Measurements from ENCODE around the gene ASNSD1.
A peak's percentile ranks its signal among the peaks of the same experiment; 100 is the strongest.

Gene ASNSD1

DNA sequence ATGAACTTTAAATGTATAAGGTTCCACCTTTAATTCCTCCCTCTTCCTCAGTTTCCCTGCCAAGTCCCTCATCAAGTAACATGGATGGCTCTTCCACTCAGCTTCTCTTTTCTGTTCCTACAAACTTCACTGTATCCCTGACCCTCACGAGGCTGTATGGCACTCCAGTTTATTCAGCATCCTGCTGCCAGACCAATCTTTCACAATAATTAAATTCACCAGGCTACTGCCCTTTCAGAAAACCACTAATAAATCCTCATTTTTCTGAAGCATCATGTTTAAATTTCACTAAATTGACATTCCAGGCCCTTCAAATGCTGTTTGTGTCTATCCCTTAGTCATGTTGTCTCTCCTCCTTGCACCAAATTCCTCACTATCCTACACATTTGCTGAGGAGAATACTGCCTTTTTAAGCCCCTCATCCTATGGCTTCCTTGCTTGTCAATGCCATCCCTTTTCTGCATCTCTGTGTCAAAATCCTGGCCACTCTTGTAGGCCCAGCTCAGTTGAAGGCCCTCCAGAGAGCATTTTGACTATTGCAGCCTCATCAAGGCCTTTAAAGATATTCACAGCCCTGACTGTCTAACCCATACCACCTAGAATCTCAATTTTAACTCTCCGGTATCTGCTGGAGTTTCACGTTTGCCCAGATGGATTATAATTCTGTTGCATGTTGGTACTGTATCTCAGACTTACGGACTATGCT is 22.8 kb upstream of the ASNSD1 start:
- peak overlapping the region; percentile 49; the same call in 1 of the 2 replicates for H3K27ac ChIP-seq
- no peaks in the 10 kb centered on the region for H3K9me3 ChIP-seq (ENCODE audit: severe bottlenecking)
- H3K27me3 ChIP-seq (ENCODE audit: insufficient read depth, low read depth, severe bottlenecking) = no peaks in the 10 kb centered on the region
- H3K36me3 ChIP-seq = no peaks in the 10 kb centered on the region
- H3K4me3 ChIP-seq (ENCODE audit: low read depth, low read length) = no peak overlapping the region
- TF ChIP-seq, protein P1, sequence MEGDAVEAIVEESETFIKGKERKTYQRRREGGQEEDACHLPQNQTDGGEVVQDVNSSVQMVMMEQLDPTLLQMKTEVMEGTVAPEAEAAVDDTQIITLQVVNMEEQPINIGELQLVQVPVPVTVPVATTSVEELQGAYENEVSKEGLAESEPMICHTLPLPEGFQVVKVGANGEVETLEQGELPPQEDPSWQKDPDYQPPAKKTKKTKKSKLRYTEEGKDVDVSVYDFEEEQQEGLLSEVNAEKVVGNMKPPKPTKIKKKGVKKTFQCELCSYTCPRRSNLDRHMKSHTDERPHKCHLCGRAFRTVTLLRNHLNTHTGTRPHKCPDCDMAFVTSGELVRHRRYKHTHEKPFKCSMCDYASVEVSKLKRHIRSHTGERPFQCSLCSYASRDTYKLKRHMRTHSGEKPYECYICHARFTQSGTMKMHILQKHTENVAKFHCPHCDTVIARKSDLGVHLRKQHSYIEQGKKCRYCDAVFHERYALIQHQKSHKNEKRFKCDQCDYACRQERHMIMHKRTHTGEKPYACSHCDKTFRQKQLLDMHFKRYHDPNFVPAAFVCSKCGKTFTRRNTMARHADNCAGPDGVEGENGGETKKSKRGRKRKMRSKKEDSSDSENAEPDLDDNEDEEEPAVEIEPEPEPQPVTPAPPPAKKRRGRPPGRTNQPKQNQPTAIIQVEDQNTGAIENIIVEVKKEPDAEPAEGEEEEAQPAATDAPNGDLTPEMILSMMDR (IDR thresholded peaks at IDR 0.05; ENCODE audit: low read depth, low read length) = no peak
- no peak for DNase-seq

DNA sequence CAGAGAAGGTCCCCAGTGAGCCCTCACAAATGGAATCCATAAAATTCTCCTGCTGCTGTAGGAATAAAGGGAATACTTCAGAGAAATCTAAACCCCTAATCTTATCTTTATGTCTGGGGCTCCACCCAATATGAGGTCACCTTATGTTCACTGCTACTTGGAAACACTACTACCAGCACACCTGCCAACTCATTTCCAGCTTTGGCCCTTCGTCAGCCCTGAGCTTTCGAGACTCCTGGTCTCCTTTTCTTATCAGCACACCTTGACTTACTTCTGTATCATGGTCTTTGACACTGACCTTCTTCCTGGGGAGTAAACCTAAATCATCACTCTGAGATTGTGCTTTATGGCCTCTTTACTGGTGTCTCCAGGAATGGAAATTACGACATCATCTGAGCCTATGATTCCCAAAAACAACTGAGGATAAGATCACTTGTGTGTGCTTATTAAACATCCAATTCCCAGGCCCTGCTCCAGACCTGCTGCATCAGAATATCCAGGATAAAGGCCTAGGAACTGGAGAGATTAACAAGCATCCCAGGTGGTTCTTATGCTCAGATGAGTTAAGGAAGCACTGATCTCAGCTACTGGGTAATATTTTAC is 22.2 kb upstream of the ASNSD1 start:
- no peak for DNase-seq
- Histone ChIP-seq H3K27me3 (ENCODE audit: insufficient read depth, low read depth, severe bottlenecking) (no peaks in the 10 kb centered on the region), H3K27ac (peak overlapping the region; percentile 49), H3K36me3 (no peaks in the 10 kb centered on the region), H3K4me3 (ENCODE audit: low read depth, low read length) (no peak overlapping the region), H3K9me3 (ENCODE audit: severe bottlenecking) (no peaks in the 10 kb centered on the region)
- TF ChIP-seq, protein P1 (IDR thresholded peaks at IDR 0.05; ENCODE audit: low read depth, low read length) = no peak

DNA sequence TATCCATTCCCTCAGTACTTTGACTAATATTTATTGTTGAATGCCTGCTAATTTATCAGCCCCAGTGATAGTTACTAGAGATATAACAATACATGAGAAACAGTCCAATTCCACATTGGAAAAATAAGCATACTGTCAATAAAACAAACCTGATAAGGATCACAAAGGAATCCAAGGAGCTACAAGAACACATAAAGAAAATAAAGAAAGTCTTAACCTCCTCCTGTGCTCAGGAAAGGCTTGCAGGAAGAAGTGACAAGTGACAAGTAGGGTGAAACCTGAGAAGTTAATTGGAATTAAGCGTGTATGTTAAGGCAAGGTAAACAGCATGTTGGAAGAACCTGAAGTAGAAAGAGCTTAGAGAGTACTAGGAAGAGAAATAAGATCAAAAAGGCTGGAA is 20.3 kb upstream of the ASNSD1 start:
- Histone ChIP-seq H3K36me3 (no peaks in the 10 kb centered on the region), H3K9me3 (ENCODE audit: severe bottlenecking) (no peaks in the 10 kb centered on the region), H3K4me3 (ENCODE audit: low read depth, low read length) (no peak overlapping the region), H3K27me3 (ENCODE audit: insufficient read depth, low read depth, severe bottlenecking) (no peaks in the 10 kb centered on the region), H3K27ac (no peak overlapping the region)
- TF ChIP-seq, protein P1 (IDR thresholded peaks at IDR 0.05; ENCODE audit: low read depth, low read length) = no peak
- no peak for DNase-seq

DNA sequence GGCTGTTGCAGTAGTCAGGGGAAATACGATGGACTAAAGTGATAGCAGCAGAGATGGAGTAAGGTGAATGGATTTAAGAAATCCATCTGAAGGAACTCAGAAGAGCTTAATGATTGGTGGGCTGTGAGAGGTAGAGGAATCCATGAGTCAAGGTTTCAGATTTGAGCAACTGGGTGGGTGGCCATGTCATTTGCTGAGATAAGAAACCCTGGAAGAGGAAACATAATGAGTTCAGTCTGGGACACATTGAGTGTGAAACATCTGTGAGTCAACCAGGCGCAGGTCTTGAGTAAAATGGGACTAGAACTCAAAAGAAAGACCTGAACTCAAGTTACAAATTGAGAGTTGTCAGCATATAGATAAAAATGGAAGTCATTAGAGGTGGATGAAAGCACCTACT is 19.7 kb upstream of the ASNSD1 start:
- Histone ChIP-seq H3K27me3 (ENCODE audit: insufficient read depth, low read depth, severe bottlenecking) (no peaks in the 10 kb centered on the region), H3K27ac (no peak overlapping the region), H3K4me3 (ENCODE audit: low read depth, low read length) (no peak overlapping the region), H3K9me3 (ENCODE audit: severe bottlenecking) (no peaks in the 10 kb centered on the region), H3K36me3 (no peaks in the 10 kb centered on the region)
- DNase-seq = no peak
- TF ChIP-seq, protein P1 (IDR thresholded peaks at IDR 0.05; ENCODE audit: low read depth, low read length) = no peak

DNA sequence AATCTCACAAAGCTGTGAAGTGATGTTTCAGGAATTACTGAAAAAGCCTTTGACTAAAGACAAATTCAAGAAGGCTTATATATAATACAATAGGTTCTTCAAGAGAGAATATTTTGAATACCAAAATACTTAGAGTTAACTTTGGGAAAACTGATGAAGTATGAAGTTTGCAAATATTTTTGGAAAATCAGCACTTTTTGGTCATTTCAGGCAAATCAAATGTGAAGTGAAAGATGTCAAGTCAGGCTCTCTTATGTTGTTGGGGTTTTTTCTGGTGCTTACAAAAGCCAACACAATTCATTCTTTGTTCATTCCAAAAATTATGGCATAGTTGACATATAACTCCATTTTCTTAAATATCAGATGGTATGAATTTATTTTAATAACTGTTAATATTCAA is 14.7 kb upstream of the ASNSD1 start:
- no peaks in the 10 kb centered on the region for H3K9me3 ChIP-seq (ENCODE audit: severe bottlenecking)
- no peak overlapping the region for H3K27ac ChIP-seq
- no peak overlapping the region for H3K4me3 ChIP-seq (ENCODE audit: low read depth, low read length)
- H3K36me3 ChIP-seq = no peaks in the 10 kb centered on the region
- DNase-seq = no peak
- TF ChIP-seq, protein P1 (IDR thresholded peaks at IDR 0.05; ENCODE audit: low read depth, low read length) = no peak
- no peaks in the 10 kb centered on the region for H3K27me3 ChIP-seq (ENCODE audit: insufficient read depth, low read depth, severe bottlenecking)
